RWPE1 (cell line): ENCODE measurements around the gene TRAK1.

Experiments
- CTCF ChIA-PET: fragments of 350-600 bp; sonication (Branson Sonifier 250); formaldehyde crosslinking; extraction: SDS; loops from one replicate; lab custom pipeline; 2021; lab: Yijun Ruan, JAX
- POLR2A ChIA-PET: fragments of 400-600 bp; formaldehyde crosslinking; extraction: SDS; loops from one replicate; lab custom pipeline; 2020; ENCODE audit warnings: antibody characterized with exemption; ENCODE audit not compliant: low non-redundant PET; lab: Yijun Ruan, JAX
- DNase-seq: peaks from one replicate; pipeline ENCODE4 v3.0.0; 2012; ENCODE audit warnings: low spot score
- H3K27ac ChIP-seq: fragments of 450-650 bp; 2 replicates; pipeline ENCODE4 v1.5.1; 2017
- CTCF ChIP-seq: fragments of 450-650 bp; conservative IDR thresholded peaks from 2 replicates; pipeline ENCODE4 v1.5.1; 2017; ENCODE audit warnings: low read depth, mild to moderate bottlenecking

TRAK1 gene

GRCh38 chr3:42179110-42179725, 88.1 kb downstream of the TRAK1 start:
- TF ChIP-seq CTCF = no peak
- DNase-seq = peak; percentile 88
- peak overlapping the region; percentile 68 for H3K27ac ChIP-seq
- ChIA-PET POLR2A (no interaction called here), CTCF (interaction anchor here (0.6 kb wide), 1 partner anchor 18 kb away, joined by 4 read pairs; no protein-coding TSS in a partner anchor)

- ChIA-PET CTCF (no interaction called here), POLR2A (no interaction called here)
- DNase-seq = no peak
- no peak overlapping the region for H3K27ac ChIP-seq
- no peak for TF ChIP-seq CTCF
These were observed 89.7 kb downstream of the TRAK1 start for GRCh38 chr3:42180901-42181300.

GRCh38 chr3:42182555-42182954, 91.4 kb downstream of the TRAK1 start:
- H3K27ac ChIP-seq = no peak overlapping the region
- no peak for DNase-seq
- POLR2A ChIA-PET = no interaction called here
- CTCF ChIA-PET = no interaction called here
- no peak for TF ChIP-seq CTCF

GRCh38 chr3:42183991-42184632, 93.0 kb downstream of the TRAK1 start:
- ChIA-PET CTCF (interaction anchor here (0.6 kb wide), 1 partner anchor 45 kb away, joined by 3 read pairs; no protein-coding TSS in a partner anchor), POLR2A (no interaction called here)
- no peak for TF ChIP-seq CTCF
- DNase-seq = no peak
- H3K27ac ChIP-seq = no peak overlapping the region

GRCh38 chr3:42184651-42185443, 93.7 kb downstream of the TRAK1 start:
- peak; percentile 27 for DNase-seq
- ChIA-PET POLR2A (no interaction called here), CTCF (interaction anchor here (0.6 kb wide), 1 partner anchor 44 kb away, joined by 3 read pairs; no protein-coding TSS in a partner anchor)
- H3K27ac ChIP-seq = peak overlapping the region; percentile 33
- no peak for TF ChIP-seq CTCF

GRCh38 chr3:42187936-42188335, 96.8 kb downstream of the TRAK1 start:
- ChIA-PET POLR2A (no interaction called here), CTCF (interaction anchor here (0.7 kb wide), 1 partner anchor 69 kb away, joined by 5 read pairs; no protein-coding TSS in a partner anchor)
- H3K27ac ChIP-seq = no peak overlapping the region
- TF ChIP-seq CTCF = no peak
- DNase-seq = no peak
